ENCODE data around the gene CD48. TPM values are rescaled to one million over a fixed set of nuclear protein-coding genes. Genes with fewer than 3 reads are reported as not detected.

Gene CD48
- total RNA-seq, 2 experiments from 2014 or later = 131 to 150 TPM

GRCh38 chr1:160708801-160709200 is 2.8 kb downstream of the CD48 start:
- H2AFZ ChIP-seq (ENCODE audit: low read length) = no peak overlapping the region
- ChIA-PET CTCF (ENCODE audit: unreplicated experiment) (interaction anchor here (1.2 kb wide), 2 partner anchors 24 to 34 kb away, joined by 3 to 4 read pairs; no protein-coding TSS in a partner anchor), POLR2A (interaction anchor here (0.9 to 2.5 kb wide), 5 partner anchors 25 to 81 kb away, joined by 3 to 13 read pairs (median 8); no protein-coding TSS in a partner anchor)
- DNase-seq (ENCODE audit: low spot score) = peak; percentile 81
- H3K36me3 ChIP-seq (ENCODE audit: insufficient read depth, low read length) = peaks cover 54% of the 10 kb centered on the region
- TF ChIP-seq CTCF (conservative IDR thresholded peaks at IDR 0.05; ENCODE audit: low read length) (no peak), EZH2phosphoT487 (IDR thresholded peaks at IDR 0.05; ENCODE audit: borderline replicate concordance, low read depth, low read length) (no peak)
- H3K4me2 ChIP-seq (ENCODE audit: low read length) = peak overlapping the region; percentile 92
- H3K9me3 ChIP-seq (ENCODE audit: low read length) = no peaks in the 10 kb centered on the region
- no peaks in the 10 kb centered on the region for H3K9me2 ChIP-seq (ENCODE audit: insufficient read depth, low read length)
- peak overlapping the region; percentile 98 for H3K27ac ChIP-seq (ENCODE audit: low read depth, low read length, poor library complexity, severe bottlenecking)
- intact Hi-C loops (cut with micrococcal nuclease; ENCODE audit: unreplicated experiment) = no loop called here
- no TSS peak for BruUV-seq (replicated peaks)
- peaks cover 98% of the 10 kb centered on the region for H3K79me2 ChIP-seq (ENCODE audit: insufficient read depth, low read depth, low read length)
- 0 out of 2 replicates have a peak, but pooled peaks cover 11% of the 10 kb centered on the region for H4K20me1 ChIP-seq (ENCODE audit: insufficient read depth, low read length)
- H3K4me1 ChIP-seq (ENCODE audit: insufficient read depth, low read length, poor library complexity, severe bottlenecking) = peaks cover 78% of the 10 kb centered on the region
- peak overlapping the region; percentile 77 for H3K4me3 ChIP-seq (ENCODE audit: low read depth, low read length, poor library complexity, severe bottlenecking)

GRCh38 chr1:160708118-160708517 is 3.5 kb downstream of the CD48 start:
- BruUV-seq (replicated peaks) = TSS peak; percentile 21

More at GRCh38 chr1:160708118-160708517, 3.5 kb downstream of the CD48 start:
- no peaks in the 10 kb centered on the region for H3K9me3 ChIP-seq (ENCODE audit: low read length)
- H3K4me3 ChIP-seq (ENCODE audit: low read depth, low read length, poor library complexity, severe bottlenecking) = peak overlapping the region; percentile 77
- H3K27ac ChIP-seq (ENCODE audit: low read depth, low read length, poor library complexity, severe bottlenecking) = peak overlapping the region; percentile 98
- ChIA-PET POLR2A (interaction anchor here (0.7 to 2.5 kb wide), 14 partner anchors 12 to 332 kb away, joined by 3 to 13 read pairs (median 6); no protein-coding TSS in a partner anchor), CTCF (ENCODE audit: unreplicated experiment) (interaction anchor here (0.7 to 1.2 kb wide), 2 partner anchors 24 to 458 kb away, joined by 3 read pairs; partner anchors contain the start of gene PPOX)
- H2AFZ ChIP-seq (ENCODE audit: low read length) = no peak overlapping the region
- intact Hi-C loops (cut with micrococcal nuclease; ENCODE audit: unreplicated experiment) = no loop called here
- peak; percentile 46 for DNase-seq (ENCODE audit: low spot score)
- H3K9me2 ChIP-seq (ENCODE audit: insufficient read depth, low read length) = no peaks in the 10 kb centered on the region
- H3K4me2 ChIP-seq (ENCODE audit: low read length) = peak overlapping the region; percentile 92
- TF ChIP-seq CTCF (conservative IDR thresholded peaks at IDR 0.05; ENCODE audit: low read length) (0 out of 2 replicates have a peak, but pooled peaks have one; percentile 13), EZH2phosphoT487 (IDR thresholded peaks at IDR 0.05; ENCODE audit: borderline replicate concordance, low read depth, low read length) (no peak)
- 0 out of 2 replicates have a peak, but pooled peaks cover 11% of the 10 kb centered on the region for H4K20me1 ChIP-seq (ENCODE audit: insufficient read depth, low read length)
- peaks cover 100% of the 10 kb centered on the region for H3K79me2 ChIP-seq (ENCODE audit: insufficient read depth, low read depth, low read length)
- peaks cover 77% of the 10 kb centered on the region for H3K4me1 ChIP-seq (ENCODE audit: insufficient read depth, low read length, poor library complexity, severe bottlenecking)
- H3K36me3 ChIP-seq (ENCODE audit: insufficient read depth, low read length) = peaks cover 61% of the 10 kb centered on the region

All from OCI-LY7 (cell line).